Transverse colon (tissue), 4 donors: ENCODE measurements around the gene RBM3. TPM values are rescaled to one million over a fixed set of nuclear protein-coding genes. Genes with fewer than 3 reads are reported as not detected.
A peak's percentile ranks its signal among the peaks of the same experiment; 100 is the strongest.
"Not testable (repeated sequence)": the region's sequence is repeated elsewhere in the genome, so short reads cannot be mapped to it uniquely, and the experiment has no call there.

Experiments used
- DNase-seq: peaks from one replicate; pipeline ENCODE4 v3.0.0-alpha.2; 2019
- H3K27ac ChIP-seq, 4 donors: fragments of 200-600 bp; sonication (generic); 2 replicates each; pipeline ENCODE4 v1.5.1; 2016 to 2018; ENCODE audit warnings: inconsistent platforms in 4 of 4
- H3K27me3 ChIP-seq: fragments of 200-600 bp; sonication (generic); 2 replicates; pipeline ENCODE4 v1.5.1; 2017; ENCODE audit warnings: inconsistent platforms
- H3K36me3 ChIP-seq, 4 donors: fragments of 200-600 bp; sonication (generic); 2 replicates each; pipeline ENCODE4 v1.5.1; 2017 to 2019; ENCODE audit warnings: inconsistent platforms in 4 of 4
- H3K4me1 ChIP-seq, 4 donors: fragments of 200-600 bp; sonication (generic); 2 replicates each; pipeline ENCODE4 v1.5.1; 2017 to 2020; ENCODE audit warnings: inconsistent platforms in 4 of 4
- H3K4me3 ChIP-seq, 4 donors: fragments of 200-600 bp; sonication (generic); 1 replicate in 1 of 4; 2 replicates in 3 of 4; pipeline versions ENCODE4 v1.5.1 to v1.6.1; 2017 to 2019; ENCODE audit warnings: inconsistent platforms in 4 of 4
- H3K9me3 ChIP-seq, 2 donors: fragments of 200-600 bp; sonication (generic); 2 replicates each; pipeline ENCODE4 v1.5.1; 2017 to 2019; ENCODE audit warnings: inconsistent platforms in 2 of 2
- CTCF ChIP-seq, 5 experiments: fragments of 200-600 bp in 3 of 5; fragments of 450-650 bp in 2 of 5; sonication (generic) in 3 of 5; IDR thresholded peaks; 1 replicate in 2 of 5; 2 replicates in 3 of 5; pipeline ENCODE4 v1.5.1; 2016 to 2017; ENCODE audit warnings: antibody characterized with exemption in 5 of 5, inconsistent platforms in 3 of 5, mild to moderate bottlenecking in 2 of 5, moderate library complexity in 1 of 5
- EP300 ChIP-seq: sonication (generic); formaldehyde crosslinking; IDR thresholded peaks from one replicate; pipeline ENCODE4 v1.6.1; 2017; ENCODE audit warnings: antibody characterized with exemption, low read depth
- POLR2A ChIP-seq: fragments of 450-650 bp; IDR thresholded peaks from one replicate; pipeline ENCODE4 v1.6.1; 2016; ENCODE audit warnings: antibody characterized with exemption, mild to moderate bottlenecking, moderate library complexity
- POLR2AphosphoS5 ChIP-seq, 3 donors: sonication (generic); formaldehyde crosslinking; IDR thresholded peaks; one replicate each; pipeline ENCODE4 v1.6.1; 2016; ENCODE audit warnings: antibody characterized with exemption in 3 of 3
- WGBS, 2 donors: methylation state at CpG; one replicate each; pipeline ENCODE4 v1.1.5; 2018; ENCODE audit warnings: low coverage in 1 of 2; 5-methylcytosine and 5-hydroxymethylcytosine counted together
- in situ Hi-C, 4 donors: fragments of 200-750 bp; cut with MboI; loops; one replicate each; pipeline versions ENCODE4 v1.15.0 to v1.15.1; 2017; ENCODE audit warnings: low sequenced_read_pairs in 3 of 4, low pct_ligation_motif_present in 1 of 4, low pct_unique_long_range_greater_than_20kb in 1 of 4
- intact Hi-C: fragments of 100-400 bp; cut with DNase I; formaldehyde crosslinking; loops from one replicate; pipeline ENCODE4 v1.15.1; 2023; ENCODE audit warnings: low total_unique reads
- total RNA-seq, 4 donors: library from RNA; depleted of rRNA; stranded (reverse); fragments of >200 nt; gene quantifications; one replicate each; pipeline ENCODE4 v1.1.0, GENCODE V29; 2016

RBM3 gene
- total RNA-seq, 4 donors from 2014 or later: 65.7 to 157 (median 127) TPM

GRCh38 chrX:48540480-48540879, 33.8 kb upstream of the RBM3 start:
- no peak for DNase-seq
- Histone ChIP-seq H3K36me3 (no peaks in the 10 kb centered on the region), H3K27me3 (no peaks in the 10 kb centered on the region), H3K27ac (peak overlapping the region; percentile 87 to 92 (median 90)), H3K9me3 (no peaks in the 10 kb centered on the region), H3K4me1 (peaks cover 0 to 10% (median 4%) of the 10 kb centered on the region in 4 donors), H3K4me3 (peak overlapping the region in 2 of 4 donors; percentile 49 to 73)
- 60 to 76% methylated on average over 2 to 7 of the region's 7 CpGs for WGBS, 2 donors
- in situ Hi-C loops: no loop called here
- intact Hi-C loops: no loop called here
- no peak for TF ChIP-seq POLR2AphosphoS5 (IDR thresholded peaks at IDR 0.05)
- no peak for TF ChIP-seq CTCF (IDR thresholded peaks at IDR 0.05)
- no peak for TF ChIP-seq EP300
- TF ChIP-seq POLR2A: no peak

- H3K36me3 ChIP-seq: no peaks in the 10 kb centered on the region
- H3K27ac ChIP-seq: peak overlapping the region in 1 of 4 donors; percentile 92
- in situ Hi-C loops: no loop called here
- no peak for TF ChIP-seq POLR2A
- TF ChIP-seq EP300: no peak
- no peak for TF ChIP-seq CTCF (IDR thresholded peaks at IDR 0.05)
- TF ChIP-seq POLR2AphosphoS5 (IDR thresholded peaks at IDR 0.05): no peak
- H3K4me3 ChIP-seq: no peak overlapping the region
- H3K9me3 ChIP-seq: no peaks in the 10 kb centered on the region
- H3K27me3 ChIP-seq: no peaks in the 10 kb centered on the region
- H3K4me1 ChIP-seq: peaks cover 0 to 10% (median 4%) of the 10 kb centered on the region in 4 donors
- 76 to 92% methylated on average over 2 to 10 of the region's 10 CpGs for WGBS, 2 donors
- DNase-seq: no peak
- intact Hi-C loops: no loop called here
Observed at GRCh38 chrX:48541140-48541814, 33.0 kb upstream of the RBM3 start.

- Histone ChIP-seq H3K27me3 (no peaks in the 10 kb centered on the region), H3K36me3 (no peaks in the 10 kb centered on the region), H3K4me1 (no peaks in the 10 kb centered on the region), H3K4me3 (no peak overlapping the region), H3K27ac (no peak overlapping the region), H3K9me3 (no peaks in the 10 kb centered on the region)
- 94% methylated on average over 3 of the region's 3 CpGs; no CpG with 5 or more reads in 1 of the 2 donors for WGBS, 2 donors
- no peak for DNase-seq
- in situ Hi-C loops (no loop called here), intact Hi-C loops (no loop called here)
- no peak for TF ChIP-seq CTCF (IDR thresholded peaks at IDR 0.05)
- no peak for TF ChIP-seq EP300
- no peak for TF ChIP-seq POLR2A
- TF ChIP-seq POLR2AphosphoS5 (IDR thresholded peaks at IDR 0.05): no peak
Observed at GRCh38 chrX:48548871-48549270, 25.4 kb upstream of the RBM3 start.

GRCh38 chrX:48555731-48556325, 18.5 kb upstream of the RBM3 start:
- 91% methylated on average over 9 of the region's 9 CpGs; no CpG with 5 or more reads in 1 of the 2 donors for WGBS, 2 donors
- H3K36me3 ChIP-seq, H3K27me3 ChIP-seq, H3K4me3 ChIP-seq, H3K4me1 ChIP-seq, DNase-seq, in situ Hi-C loops, H3K27ac ChIP-seq, H3K9me3 ChIP-seq, intact Hi-C loops: not testable (repeated sequence)
